Transverse colon (tissue), 4 donors: ENCODE measurements around the gene HORMAD2. TPM values are rescaled to one million over a fixed set of nuclear protein-coding genes. Genes with fewer than 3 reads are reported as not detected.

Experiments
- DNase-seq: peaks from one replicate; pipeline ENCODE4 v3.0.0-alpha.2; 2019
- H3K27ac ChIP-seq, 4 donors: fragments of 200-600 bp; sonication (generic); 2 replicates each; pipeline ENCODE4 v1.5.1; 2016 to 2018; ENCODE audit warnings: inconsistent platforms in 4 of 4
- H3K27me3 ChIP-seq: fragments of 200-600 bp; sonication (generic); 2 replicates; pipeline ENCODE4 v1.5.1; 2017; ENCODE audit warnings: inconsistent platforms
- H3K36me3 ChIP-seq, 4 donors: fragments of 200-600 bp; sonication (generic); 2 replicates each; pipeline ENCODE4 v1.5.1; 2017 to 2019; ENCODE audit warnings: inconsistent platforms in 4 of 4
- H3K4me1 ChIP-seq, 4 donors: fragments of 200-600 bp; sonication (generic); 2 replicates each; pipeline ENCODE4 v1.5.1; 2017 to 2020; ENCODE audit warnings: inconsistent platforms in 4 of 4
- H3K4me3 ChIP-seq, 4 donors: fragments of 200-600 bp; sonication (generic); 1 replicate in 1 of 4; 2 replicates in 3 of 4; pipeline versions ENCODE4 v1.5.1 to v1.6.1; 2017 to 2019; ENCODE audit warnings: inconsistent platforms in 4 of 4
- H3K9me3 ChIP-seq, 2 donors: fragments of 200-600 bp; sonication (generic); 2 replicates each; pipeline ENCODE4 v1.5.1; 2017 to 2019; ENCODE audit warnings: inconsistent platforms in 2 of 2
- CTCF ChIP-seq, 5 experiments: fragments of 200-600 bp in 3 of 5; fragments of 450-650 bp in 2 of 5; sonication (generic) in 3 of 5; IDR thresholded peaks; 1 replicate in 2 of 5; 2 replicates in 3 of 5; pipeline ENCODE4 v1.5.1; 2016 to 2017; ENCODE audit warnings: antibody characterized with exemption in 5 of 5, inconsistent platforms in 3 of 5, mild to moderate bottlenecking in 2 of 5, moderate library complexity in 1 of 5
- EP300 ChIP-seq: sonication (generic); formaldehyde crosslinking; IDR thresholded peaks from one replicate; pipeline ENCODE4 v1.6.1; 2017; ENCODE audit warnings: antibody characterized with exemption, low read depth
- POLR2A ChIP-seq: fragments of 450-650 bp; IDR thresholded peaks from one replicate; pipeline ENCODE4 v1.6.1; 2016; ENCODE audit warnings: antibody characterized with exemption, mild to moderate bottlenecking, moderate library complexity
- POLR2AphosphoS5 ChIP-seq, 3 donors: sonication (generic); formaldehyde crosslinking; IDR thresholded peaks; one replicate each; pipeline ENCODE4 v1.6.1; 2016; ENCODE audit warnings: antibody characterized with exemption in 3 of 3
- WGBS, 2 donors: methylation state at CpG; one replicate each; pipeline ENCODE4 v1.1.5; 2018; ENCODE audit warnings: low coverage in 1 of 2; 5-methylcytosine and 5-hydroxymethylcytosine counted together
- in situ Hi-C, 4 donors: fragments of 200-750 bp; cut with MboI; loops; one replicate each; pipeline versions ENCODE4 v1.15.0 to v1.15.1; 2017; ENCODE audit warnings: low sequenced_read_pairs in 3 of 4, low pct_ligation_motif_present in 1 of 4, low pct_unique_long_range_greater_than_20kb in 1 of 4
- intact Hi-C: fragments of 100-400 bp; cut with DNase I; formaldehyde crosslinking; loops from one replicate; pipeline ENCODE4 v1.15.1; 2023; ENCODE audit warnings: low total_unique reads
- total RNA-seq, 4 donors: library from RNA; depleted of rRNA; stranded (reverse); fragments of >200 nt; gene quantifications; one replicate each; pipeline ENCODE4 v1.1.0, GENCODE V29; 2016

The HORMAD2 gene
- total RNA-seq, 4 donors from 2014 or later = not detected

GRCh38 chr22:30117256-30117655 lies 37.0 kb downstream of the HORMAD2 start:
- TF ChIP-seq CTCF (IDR thresholded peaks at IDR 0.05) = no peak
- TF ChIP-seq EP300 = no peak
- no peak for TF ChIP-seq POLR2AphosphoS5 (IDR thresholded peaks at IDR 0.05)
- TF ChIP-seq POLR2A = no peak
- no peaks in the 10 kb centered on the region for H3K27me3 ChIP-seq
- no peak for DNase-seq
- no peaks in the 10 kb centered on the region for H3K36me3 ChIP-seq
- intact Hi-C loops (no loop called here), in situ Hi-C loops (loop anchor here in 3 of 4 donors (25.0 kb wide), 3 partner anchors 245 to 370 kb away; partner anchors contain the start of genes RNF215 (in 2 of the 3), SEC14L2 (in 2 of the 3), CCDC157 (in 1 of the 3) and SF3A1 (in 1 of the 3))
- no peak overlapping the region for H3K4me3 ChIP-seq
- no peaks in the 10 kb centered on the region for H3K9me3 ChIP-seq
- H3K27ac ChIP-seq = no peak overlapping the region
- H3K4me1 ChIP-seq = no peaks in the 10 kb centered on the region
- 95 to 100% methylated on average over 1 to 3 of the region's 3 CpGs for WGBS, 2 donors

GRCh38 chr22:30118291-30118690 lies 38.0 kb downstream of the HORMAD2 start:
- H3K36me3 ChIP-seq = no peaks in the 10 kb centered on the region
- DNase-seq = no peak
- in situ Hi-C loops = loop anchor here in 3 of 4 donors (25.0 kb wide), 3 partner anchors 244 to 369 kb away; partner anchors contain the start of genes RNF215 (in 2 of the 3), SEC14L2 (in 2 of the 3), CCDC157 (in 1 of the 3) and SF3A1 (in 1 of the 3)
- H3K4me1 ChIP-seq = no peaks in the 10 kb centered on the region
- H3K27me3 ChIP-seq = no peaks in the 10 kb centered on the region
- intact Hi-C loops = no loop called here
- TF ChIP-seq POLR2AphosphoS5 (IDR thresholded peaks at IDR 0.05) (no peak), CTCF (IDR thresholded peaks at IDR 0.05) (no peak), EP300 (no peak), POLR2A (no peak)
- H3K27ac ChIP-seq = no peak overlapping the region
- no peaks in the 10 kb centered on the region for H3K9me3 ChIP-seq
- H3K4me3 ChIP-seq = no peak overlapping the region
- 87 to 96% methylated on average over 2 of the region's 2 CpGs for WGBS, 2 donors

- in situ Hi-C loops (loop anchor here in 3 of 4 donors (25.0 kb wide), 3 partner anchors 240 to 365 kb away; partner anchors contain the start of genes RNF215 (in 2 of the 3), SEC14L2 (in 2 of the 3), CCDC157 (in 1 of the 3) and SF3A1 (in 1 of the 3)), intact Hi-C loops (no loop called here)
- H3K27ac ChIP-seq = no peak overlapping the region
- DNase-seq = no peak
- H3K4me1 ChIP-seq = no peaks in the 10 kb centered on the region
- WGBS, 2 donors = 40% methylated on average over 6 of the region's 6 CpGs
- no peaks in the 10 kb centered on the region for H3K27me3 ChIP-seq
- H3K36me3 ChIP-seq = no peaks in the 10 kb centered on the region
- TF ChIP-seq POLR2AphosphoS5 (IDR thresholded peaks at IDR 0.05) = no peak
- no peak for TF ChIP-seq POLR2A
- no peak for TF ChIP-seq CTCF (IDR thresholded peaks at IDR 0.05)
- no peak for TF ChIP-seq EP300
- H3K9me3 ChIP-seq = no peaks in the 10 kb centered on the region
- H3K4me3 ChIP-seq = no peak overlapping the region
Observed at GRCh38 chr22:30121960-30122359, 41.7 kb downstream of the HORMAD2 start.

GRCh38 chr22:30123463-30123862 lies 43.2 kb downstream of the HORMAD2 start:
- WGBS, 2 donors = 100% methylated on average over 1 of the region's 1 CpG; no CpG with 5 or more reads in 1 of the 2 donors
- intact Hi-C loops = no loop called here
- no peak for DNase-seq
- Histone ChIP-seq H3K36me3 (no peaks in the 10 kb centered on the region), H3K27me3 (peaks cover 5% of the 10 kb centered on the region), H3K9me3 (no peaks in the 10 kb centered on the region), H3K4me1 (no peaks in the 10 kb centered on the region), H3K27ac (no peak overlapping the region), H3K4me3 (no peak overlapping the region)
- in situ Hi-C loops = loop anchor here in 3 of 4 donors (25.0 kb wide), 3 partner anchors 239 to 364 kb away; partner anchors contain the start of genes RNF215 (in 2 of the 3), SEC14L2 (in 2 of the 3), CCDC157 (in 1 of the 3) and SF3A1 (in 1 of the 3)
- no peak for TF ChIP-seq POLR2AphosphoS5 (IDR thresholded peaks at IDR 0.05)
- TF ChIP-seq POLR2A = no peak
- TF ChIP-seq EP300 = no peak
- TF ChIP-seq CTCF (IDR thresholded peaks at IDR 0.05) = no peak
